HCT116 (cell line): ENCODE results near the gene LASP1.

Source experiments
- CEBPB ChIP-seq: IDR thresholded peaks from 2 replicates; pipeline ENCODE4 v1.6.1; 2012; ENCODE audit warnings: low read depth
- EGR1 ChIP-seq: IDR thresholded peaks from 2 replicates; pipeline ENCODE4 v1.6.1; 2012; ENCODE audit warnings: low read depth
- EZH2 ChIP-seq: fragments of 200-600 bp; sonication (generic); IDR thresholded peaks from 2 replicates; pipeline ENCODE4 v1.6.1; 2017; ENCODE audit warnings: antibody characterized with exemption, mixed run types
- EZH2phosphoT487 ChIP-seq: fragments of 200-600 bp; IDR thresholded peaks from 2 replicates; pipeline ENCODE4 v1.6.1; 2018; ENCODE audit warnings: antibody characterized with exemption, borderline replicate concordance
- POLR2A ChIP-seq: IDR thresholded peaks from 2 replicates; pipeline ENCODE4 v1.7.0; 2011; ENCODE audit warnings: borderline replicate concordance; ENCODE audit not compliant: insufficient read depth, insufficient read length; ENCODE audit errors: extremely low read depth
- SIN3A ChIP-seq: IDR thresholded peaks from 2 replicates; pipeline ENCODE4 v1.6.1; 2012; ENCODE audit warnings: low read depth
- TCF7L2 ChIP-seq: IDR thresholded peaks from 2 replicates; pipeline ENCODE4 v1.7.0; 2011; ENCODE audit warnings: borderline replicate concordance, inconsistent platforms; ENCODE audit not compliant: insufficient read depth, insufficient read length; ENCODE audit errors: extremely low read depth
- YY1 ChIP-seq: IDR thresholded peaks from 2 replicates; pipeline ENCODE4 v1.6.1; 2011; ENCODE audit warnings: low read length, low read depth, moderate library complexity, mild to moderate bottlenecking; ENCODE audit not compliant: insufficient replicate concordance; ENCODE audit errors: extremely low read depth
- TF ChIP-seq, protein P1 (sequence below), 3 experiments: fragments of 200-600 bp in 1 of 3; sonication (generic) in 1 of 3; IDR thresholded peaks in 2 of 3; conservative IDR thresholded peaks in 1 of 3; 2 replicates each; pipeline ENCODE4 v1.5.1; 2012 to 2017; ENCODE audit warnings: low read depth in 2 of 3, low read length in 2 of 3, antibody characterized with exemption in 1 of 3, borderline replicate concordance in 1 of 3, control low read depth in 1 of 3, mild to moderate bottlenecking in 1 of 3, mixed read lengths in 1 of 3, mixed run types in 1 of 3, moderate library complexity in 1 of 3; ENCODE audit not compliant: insufficient read depth in 1 of 3
- TF ChIP-seq, protein P2 (sequence below): IDR thresholded peaks from 2 replicates; pipeline ENCODE4 v1.6.1; 2012
- TF ChIP-seq, protein P3 (sequence below): IDR thresholded peaks from 2 replicates; pipeline ENCODE4 v1.6.1; 2012

DNA sequence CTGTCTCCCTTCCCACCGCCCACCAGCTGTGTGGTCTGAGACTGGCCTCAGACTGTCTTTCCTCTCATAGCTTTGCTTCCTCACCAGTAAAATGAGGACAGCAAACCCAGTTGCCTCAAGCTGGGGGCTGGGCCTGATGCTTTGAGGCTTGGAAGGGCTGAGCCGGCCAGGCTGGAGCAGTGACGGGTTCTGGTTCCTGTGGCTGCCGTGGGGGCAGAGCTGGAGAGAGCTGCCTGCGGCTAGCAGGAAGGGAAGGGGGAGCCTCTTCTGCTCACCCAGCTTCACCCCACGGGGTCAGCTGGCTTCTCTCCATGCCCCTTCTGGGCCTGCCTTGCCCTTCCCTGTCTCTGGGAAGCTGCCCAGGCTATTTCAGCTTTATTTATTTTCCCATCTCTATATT lies 23.7 kb downstream of the LASP1 start:
- TF ChIP-seq SIN3A (no peak), CEBPB (no peak), YY1 (no peak), POLR2A (no peak), EZH2 (no peak), EZH2phosphoT487 (no peak), TCF7L2 (no peak), EGR1 (no peak)
- TF ChIP-seq, protein P1, sequence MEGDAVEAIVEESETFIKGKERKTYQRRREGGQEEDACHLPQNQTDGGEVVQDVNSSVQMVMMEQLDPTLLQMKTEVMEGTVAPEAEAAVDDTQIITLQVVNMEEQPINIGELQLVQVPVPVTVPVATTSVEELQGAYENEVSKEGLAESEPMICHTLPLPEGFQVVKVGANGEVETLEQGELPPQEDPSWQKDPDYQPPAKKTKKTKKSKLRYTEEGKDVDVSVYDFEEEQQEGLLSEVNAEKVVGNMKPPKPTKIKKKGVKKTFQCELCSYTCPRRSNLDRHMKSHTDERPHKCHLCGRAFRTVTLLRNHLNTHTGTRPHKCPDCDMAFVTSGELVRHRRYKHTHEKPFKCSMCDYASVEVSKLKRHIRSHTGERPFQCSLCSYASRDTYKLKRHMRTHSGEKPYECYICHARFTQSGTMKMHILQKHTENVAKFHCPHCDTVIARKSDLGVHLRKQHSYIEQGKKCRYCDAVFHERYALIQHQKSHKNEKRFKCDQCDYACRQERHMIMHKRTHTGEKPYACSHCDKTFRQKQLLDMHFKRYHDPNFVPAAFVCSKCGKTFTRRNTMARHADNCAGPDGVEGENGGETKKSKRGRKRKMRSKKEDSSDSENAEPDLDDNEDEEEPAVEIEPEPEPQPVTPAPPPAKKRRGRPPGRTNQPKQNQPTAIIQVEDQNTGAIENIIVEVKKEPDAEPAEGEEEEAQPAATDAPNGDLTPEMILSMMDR (IDR thresholded peaks at IDR 0.05 in 2 of 3, conservative IDR thresholded peaks at IDR 0.05 in 1 of 3; ENCODE audit: borderline replicate concordance in 1 of 3, insufficient read depth in 1 of 3, low read depth in 2 of 3, low read length in 2 of 3) = no peak
- TF ChIP-seq, protein P2, sequence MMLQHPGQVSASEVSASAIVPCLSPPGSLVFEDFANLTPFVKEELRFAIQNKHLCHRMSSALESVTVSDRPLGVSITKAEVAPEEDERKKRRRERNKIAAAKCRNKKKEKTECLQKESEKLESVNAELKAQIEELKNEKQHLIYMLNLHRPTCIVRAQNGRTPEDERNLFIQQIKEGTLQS = no peak
- TF ChIP-seq, protein P3, sequence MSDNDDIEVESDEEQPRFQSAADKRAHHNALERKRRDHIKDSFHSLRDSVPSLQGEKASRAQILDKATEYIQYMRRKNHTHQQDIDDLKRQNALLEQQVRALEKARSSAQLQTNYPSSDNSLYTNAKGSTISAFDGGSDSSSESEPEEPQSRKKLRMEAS = no peak
